GM12878 (cell line): Measurements from ENCODE around the gene ZNF148. TPM values are rescaled to one million over a fixed set of nuclear protein-coding genes. Genes with fewer than 3 reads are reported as not detected.

Experiments
- ATAC-seq: fragments of 200-7000 bp; cut with Tn5 transposase; 3 replicates; pipeline ENCODE4 v1.9.1; 2020; ENCODE audit warnings: mild to moderate bottlenecking, moderate library complexity
- BruUV-seq: library from RNA; stranded (reverse); fragments of 400-500 nt; replicated peaks from 2 replicates; lab custom pipeline; 2021; lab: Mats Ljungman, UMichigan
- CTCF ChIA-PET: fragments of 300-600 bp; sonication (Branson Sonifier 250); formaldehyde crosslinking; extraction: SDS; loops from one replicate; lab custom pipeline; 2021; ENCODE audit warnings: inconsistent platforms; lab: Yijun Ruan, JAX
- POLR2A ChIA-PET: fragments of 350-600 bp; formaldehyde crosslinking; extraction: SDS; loops from one replicate; lab custom pipeline; 2021; ENCODE audit warnings: inconsistent platforms; lab: Charles Lee
- RAD21 ChIA-PET: fragments of 300-600 bp; sonication (Branson Sonifier 250); formaldehyde crosslinking; loops from one replicate; lab custom pipeline; 2023; ENCODE audit warnings: antibody characterized with exemption; ENCODE audit not compliant: unreplicated experiment; lab: Charles Lee
- SMC1A ChIA-PET: fragments of 300-600 bp; sonication (Branson Sonifier 250); formaldehyde crosslinking; loops from one replicate; lab custom pipeline; 2023; ENCODE audit not compliant: unreplicated experiment, uncharacterized antibody; lab: Charles Lee
- DNase-seq: peaks from one replicate; pipeline ENCODE4 v3.0.0-alpha.2; 2011; ENCODE audit warnings: low read depth, low spot score
- FAIRE-seq: peaks from 3 replicates; lab custom pipeline; 2011; peaks lifted over from hg19 to GRCh38; lab: Jason Lieb, UNC
- H2AFZ ChIP-seq: 2 replicates; pipeline ENCODE4 v1.6.0; 2011; ENCODE audit warnings: low read depth, low read length, control low read depth; ENCODE audit not compliant: control insufficient read depth
- H3K27ac ChIP-seq: 2 replicates; pipeline ENCODE4 v1.5.1; 2011; ENCODE audit warnings: control low read depth; ENCODE audit not compliant: control insufficient read depth, insufficient read depth
- H3K27me3 ChIP-seq, 2 experiments: replicated peaks in 1 of 2; 2 replicates each; pipeline versions ENCODE4 v1.6.0 to v1.6.1; 2011; ENCODE audit warnings: low read length in 1 of 2; ENCODE audit not compliant: control insufficient read depth in 2 of 2, insufficient read depth in 2 of 2
- H3K36me3 ChIP-seq, 2 experiments: 2 replicates each; pipeline ENCODE4 v1.5.1; 2011; ENCODE audit warnings: low read length in 1 of 2; ENCODE audit not compliant: control insufficient read depth in 2 of 2, insufficient read depth in 2 of 2
- H3K4me1 ChIP-seq: 2 replicates; pipeline ENCODE4 v1.6.1; 2011; ENCODE audit warnings: mild to moderate bottlenecking, low read length, moderate library complexity, mixed read lengths; ENCODE audit not compliant: control insufficient read depth, insufficient read depth
- H3K4me2 ChIP-seq: 2 replicates; pipeline ENCODE4 v1.6.0; 2011; ENCODE audit warnings: control low read depth; ENCODE audit not compliant: control insufficient read depth, insufficient read depth
- H3K4me3 ChIP-seq: fragments of 200-600 bp; sonication (generic); 2 replicates; pipeline ENCODE4 v1.5.1; 2016
- H3K79me2 ChIP-seq: 2 replicates; pipeline ENCODE4 v1.6.0; 2011; ENCODE audit warnings: low read length; ENCODE audit not compliant: control insufficient read depth, insufficient read depth
- H3K9ac ChIP-seq: 2 replicates; pipeline ENCODE4 v1.8.0; 2011; ENCODE audit warnings: low read length, control low read depth, mixed read lengths; ENCODE audit not compliant: control insufficient read depth, insufficient read depth
- H3K9me3 ChIP-seq: replicated peaks from 3 replicates; pipeline ENCODE4 v1.5.1; 2011; ENCODE audit warnings: mild to moderate bottlenecking, low read length; ENCODE audit not compliant: control insufficient read depth, insufficient read depth
- H4K20me1 ChIP-seq: 2 replicates; pipeline ENCODE4 v1.6.0; 2011; ENCODE audit not compliant: control insufficient read depth, insufficient read depth
- CREM ChIP-seq: IDR thresholded peaks from 2 replicates; pipeline ENCODE4 v1.6.1; 2014; ENCODE audit warnings: antibody characterized with exemption, low read depth
- JUNB ChIP-seq: IDR thresholded peaks from 2 replicates; pipeline ENCODE4 v1.6.1; 2016; ENCODE audit warnings: antibody characterized with exemption, mild to moderate bottlenecking
- MLLT1 ChIP-seq: fragments of 450-650 bp; IDR thresholded peaks from 2 replicates; pipeline ENCODE4 v1.6.1; 2016; ENCODE audit warnings: mild to moderate bottlenecking
- NFYB ChIP-seq: IDR thresholded peaks from 2 replicates; pipeline ENCODE4 v1.6.1; 2011; ENCODE audit warnings: low read depth, mild to moderate bottlenecking, low read length, improper control_type of control experiment, moderate library complexity; ENCODE audit not compliant: insufficient read depth
- SREBF1 ChIP-seq: IDR thresholded peaks from 2 replicates; pipeline ENCODE4 v1.6.1; 2012; ENCODE audit warnings: mild to moderate bottlenecking, low read length
- ZNF24 ChIP-seq: fragments of 450-650 bp; IDR thresholded peaks from 2 replicates; pipeline ENCODE4 v1.6.1; 2017; ENCODE audit warnings: antibody characterized with exemption, mild to moderate bottlenecking
- WGBS: methylation state at CpG from one replicate; pipeline ENCODE4 v1.1.6; 2016; ENCODE audit warnings: low lambda C conversion rate; ENCODE audit not compliant: insufficient replicate concordance, insufficient coverage; ENCODE audit errors: missing lambda C conversion rate; 5-methylcytosine and 5-hydroxymethylcytosine counted together
- in situ Hi-C: fragments of 300-500 bp; cut with MboI; formaldehyde crosslinking; loops from 9 replicates; pipeline ENCODE4 v1.14.3; 2018; ENCODE audit warnings: mixed read lengths
- intact Hi-C: fragments of 100-400 bp; cut with micrococcal nuclease; formaldehyde crosslinking; loops from one replicate; pipeline ENCODE4 v1.14.2; 2022; ENCODE audit not compliant: unreplicated experiment
- polyA plus RNA-seq, 11 experiments: library from polyadenylated mRNA; depleted of rRNA in 4 of 11; unstranded in 6 of 11; stranded (reverse) in 5 of 11; fragments of >200 nt; fragmentation: Nextera tagmentation in 4 of 11; fragmentation: Illumina TruSeq in 1 of 11; extraction: Ambion mirVana in 4 of 11; extraction: Trizol in 1 of 11; gene quantifications; 1 replicate in 1 of 11; 2 replicates in 10 of 11; pipeline versions ENCODE4 v1.2.1 to v1.2.3, GENCODE V29; 2011 to 2016; ENCODE audit warnings: inconsistent platforms in 2 of 11, missing spikeins in 2 of 11, low read depth in 1 of 11
- total RNA-seq, 4 experiments: library from RNA; depleted of rRNA in 3 of 4; stranded (reverse); fragments of >200 nt in 3 of 4; fragmentation: Illumina TruSeq in 1 of 4; extraction: Trizol in 1 of 4; gene quantifications; 2 replicates each; pipeline versions ENCODE4 v1.2.1 to v1.2.3, GENCODE V29; 2013 to 2021
- TF ChIP-seq, protein P1 (sequence below): fragments of 450-650 bp; IDR thresholded peaks from 2 replicates; pipeline ENCODE4 v1.6.1; 2014; ENCODE audit warnings: mild to moderate bottlenecking

The ZNF148 gene
- total and polyA plus RNA-seq, 10 of the 15 experiments (the other 5 are each of a cell fraction or from before 2014, with no cell fraction given): 8.6 to 40.4 (median 26.7) TPM

DNA sequence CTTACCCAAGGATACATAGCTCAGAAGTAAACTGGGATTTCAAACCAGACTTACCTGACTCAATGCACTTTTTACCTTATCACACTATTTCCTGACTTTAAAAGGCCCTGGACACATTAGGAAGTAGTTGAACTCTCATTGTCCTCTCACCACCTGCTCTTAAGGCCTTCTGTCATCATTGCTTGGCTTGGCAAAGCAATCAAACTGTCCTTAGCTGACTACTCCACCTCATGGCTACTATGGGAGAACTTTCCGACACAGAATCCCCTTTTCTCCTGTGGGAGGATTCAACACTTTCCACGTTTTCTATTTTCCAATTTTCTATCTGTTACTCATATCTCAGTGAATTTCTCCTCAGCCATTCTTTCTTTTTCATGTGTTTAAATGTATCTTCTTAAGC lies 55.4 kb downstream of the ZNF148 start:
- Histone ChIP-seq H3K4me3 (no peak overlapping the region), H3K4me2 (no peak overlapping the region), H2AFZ (no peak overlapping the region), H4K20me1 (no peaks in the 10 kb centered on the region), H3K4me1 (peaks cover 5% of the 10 kb centered on the region), H3K9me3 (peaks cover 12% of the 10 kb centered on the region; the same call in 2 of the 3 replicates), H3K9ac (no peak overlapping the region), H3K36me3 (peaks cover 0 to 16% of the 10 kb centered on the region in 2 experiments; a peak in 2 of 4 replicates), H3K79me2 (no peaks in the 10 kb centered on the region; the same call in none of the 2 replicates), H3K27me3 (no peaks in the 10 kb centered on the region), H3K27ac (no peak overlapping the region)
- WGBS: 92% methylated on average over 2 of the region's 2 CpGs
- POLR2A ChIA-PET: interaction anchor here (0.6 to 1.1 kb wide), 5 partner anchors 8 to 385 kb away, joined by 3 to 4 read pairs (median 3); partner anchors contain the start of gene MUC13
- intact Hi-C loops: no loop called here
- no peak for ATAC-seq
- RAD21 ChIA-PET: no interaction called here
- no peak for FAIRE-seq
- no peak for DNase-seq
- no peak for TF ChIP-seq JUNB
- no peak for TF ChIP-seq CREM
- no peak for TF ChIP-seq ZNF24
- no peak for TF ChIP-seq SREBF1
- no TSS peak for BruUV-seq
- in situ Hi-C loops: no loop called here
- CTCF ChIA-PET: no interaction called here
- SMC1A ChIA-PET: interaction anchor here (4.2 kb wide), 1 partner anchor 9 kb away, joined by 25 read pairs; no protein-coding TSS in a partner anchor

GRCh38 chr3:125318871-125319270 lies 56.3 kb downstream of the ZNF148 start:
- Histone ChIP-seq H3K9ac (no peak overlapping the region), H2AFZ (no peak overlapping the region), H3K4me3 (no peak overlapping the region), H3K27me3 (no peaks in the 10 kb centered on the region), H3K36me3 (peaks cover 0 to 16% of the 10 kb centered on the region in 2 experiments; a peak in 2 of 4 replicates), H3K4me1 (peaks cover 5% of the 10 kb centered on the region), H3K79me2 (no peaks in the 10 kb centered on the region; the same call in none of the 2 replicates), H3K27ac (no peak overlapping the region), H3K9me3 (peaks cover 12% of the 10 kb centered on the region; the same call in 2 of the 3 replicates), H3K4me2 (no peak overlapping the region), H4K20me1 (no peaks in the 10 kb centered on the region)
- ChIA-PET SMC1A (interaction anchor here (0.8 to 4.2 kb wide), 2 partner anchors 9 to 43 kb away, joined by 3 to 25 read pairs; no protein-coding TSS in a partner anchor), RAD21 (interaction anchor here (0.9 kb wide), 1 partner anchor 16 kb away, joined by 3 read pairs; no protein-coding TSS in a partner anchor), CTCF (interaction anchor here (0.6 to 1.2 kb wide), 3 partner anchors 12 to 346 kb away, joined by 3 read pairs; no protein-coding TSS in a partner anchor), POLR2A (interaction anchor here (0.7 to 1.1 kb wide), 3 partner anchors 8 to 46 kb away, joined by 3 read pairs; no protein-coding TSS in a partner anchor)
- TF ChIP-seq NFYB (no peak), MLLT1 (no peak)
- TF ChIP-seq, protein P1, sequence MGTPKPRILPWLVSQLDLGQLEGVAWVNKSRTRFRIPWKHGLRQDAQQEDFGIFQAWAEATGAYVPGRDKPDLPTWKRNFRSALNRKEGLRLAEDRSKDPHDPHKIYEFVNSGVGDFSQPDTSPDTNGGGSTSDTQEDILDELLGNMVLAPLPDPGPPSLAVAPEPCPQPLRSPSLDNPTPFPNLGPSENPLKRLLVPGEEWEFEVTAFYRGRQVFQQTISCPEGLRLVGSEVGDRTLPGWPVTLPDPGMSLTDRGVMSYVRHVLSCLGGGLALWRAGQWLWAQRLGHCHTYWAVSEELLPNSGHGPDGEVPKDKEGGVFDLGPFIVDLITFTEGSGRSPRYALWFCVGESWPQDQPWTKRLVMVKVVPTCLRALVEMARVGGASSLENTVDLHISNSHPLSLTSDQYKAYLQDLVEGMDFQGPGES: no peak
- BruUV-seq: no TSS peak
- in situ Hi-C loops: no loop called here
- DNase-seq: no peak
- FAIRE-seq: no peak
- ATAC-seq: peak; percentile 20; the same call in 1 of the 3 replicates
- WGBS: 86% methylated on average over 4 of the region's 4 CpGs
- intact Hi-C loops: no loop called here
